ENCODE results near the gene IDH1.

The IDH1 gene

GRCh38 chr2:208251098-208251497 lies 3.8 kb downstream of the IDH1 start:
- TF ChIP-seq REST (IDR thresholded peaks at IDR 0.05; ENCODE audit: insufficient read depth in 1 of 2, low read depth in 2 of 2, low read length in 2 of 2) = no peak
- TF ChIP-seq POLR2AphosphoS5 (IDR thresholded peaks at IDR 0.05; ENCODE audit: low read depth, low read length) = no peak
- TF ChIP-seq TAF1 (IDR thresholded peaks at IDR 0.05; ENCODE audit: borderline replicate concordance, insufficient read depth, low read length) = no peak

- TF ChIP-seq POLR2AphosphoS5 (IDR thresholded peaks at IDR 0.05; ENCODE audit: low read depth, low read length) = no peak
- no peak for TF ChIP-seq SIN3A (IDR thresholded peaks at IDR 0.05; ENCODE audit: borderline replicate concordance, insufficient read depth, low read length)
- TF ChIP-seq TAF1 (IDR thresholded peaks at IDR 0.05; ENCODE audit: borderline replicate concordance, insufficient read depth, low read length) = no peak
- TF ChIP-seq REST (IDR thresholded peaks at IDR 0.05; ENCODE audit: insufficient read depth in 1 of 2, low read depth in 2 of 2, low read length in 2 of 2) = no peak
- no peak for TF ChIP-seq FOXP2 (optimal IDR thresholded peaks at IDR 0.05; ENCODE audit: borderline replicate concordance, extremely low read depth, extremely low read length, insufficient read depth)
These were observed 4.5 kb downstream of the IDH1 start for GRCh38 chr2:208250388-208250787.

GRCh38 chr2:208249296-208249695 lies 5.6 kb downstream of the IDH1 start:
- TF ChIP-seq POLR2AphosphoS5 (IDR thresholded peaks at IDR 0.05; ENCODE audit: low read depth, low read length) = no peak
- no peak for TF ChIP-seq FOXP2 (optimal IDR thresholded peaks at IDR 0.05; ENCODE audit: borderline replicate concordance, extremely low read depth, extremely low read length, insufficient read depth)
- no peak for TF ChIP-seq SIN3A (IDR thresholded peaks at IDR 0.05; ENCODE audit: borderline replicate concordance, insufficient read depth, low read length)
- no peak for TF ChIP-seq REST (IDR thresholded peaks at IDR 0.05; ENCODE audit: insufficient read depth in 1 of 2, low read depth in 2 of 2, low read length in 2 of 2)
- no peak for TF ChIP-seq TAF1 (IDR thresholded peaks at IDR 0.05; ENCODE audit: borderline replicate concordance, insufficient read depth, low read length)

GRCh38 chr2:208248601-208249000 lies 6.3 kb downstream of the IDH1 start:
- TF ChIP-seq FOXP2 (optimal IDR thresholded peaks at IDR 0.05; ENCODE audit: borderline replicate concordance, extremely low read depth, extremely low read length, insufficient read depth) (no peak), POLR2AphosphoS5 (IDR thresholded peaks at IDR 0.05; ENCODE audit: low read depth, low read length) (no peak), REST (IDR thresholded peaks at IDR 0.05; ENCODE audit: insufficient read depth in 1 of 2, low read depth in 2 of 2, low read length in 2 of 2) (no peak), TAF1 (IDR thresholded peaks at IDR 0.05; ENCODE audit: borderline replicate concordance, insufficient read depth, low read length) (no peak), SIN3A (IDR thresholded peaks at IDR 0.05; ENCODE audit: borderline replicate concordance, insufficient read depth, low read length) (no peak)

GRCh38 chr2:208245746-208246145 lies 9.1 kb downstream of the IDH1 start:
- TF ChIP-seq SIN3A (IDR thresholded peaks at IDR 0.05; ENCODE audit: borderline replicate concordance, insufficient read depth, low read length) (no peak), FOXP2 (optimal IDR thresholded peaks at IDR 0.05; ENCODE audit: borderline replicate concordance, extremely low read depth, extremely low read length, insufficient read depth) (no peak), POLR2AphosphoS5 (IDR thresholded peaks at IDR 0.05; ENCODE audit: low read depth, low read length) (no peak), REST (IDR thresholded peaks at IDR 0.05; ENCODE audit: insufficient read depth in 1 of 2, low read depth in 2 of 2, low read length in 2 of 2) (no peak), TAF1 (IDR thresholded peaks at IDR 0.05; ENCODE audit: borderline replicate concordance, insufficient read depth, low read length) (no peak)
